Breast epithelium (tissue), 4 donors: ENCODE results near the gene FOXL1. TPM values are rescaled to one million over a fixed set of nuclear protein-coding genes. Genes with fewer than 3 reads are reported as not detected.

Source experiments
- DNase-seq, 2 donors: peaks; one replicate each; pipeline ENCODE4 v3.0.0-alpha.2; 2019; ENCODE audit warnings: low spot score in 2 of 2
- H3K27ac ChIP-seq, 2 donors: fragments of 200-600 bp; sonication (generic) in 1 of 2; one replicate each; pipeline ENCODE4 v1.5.1; 2016 to 2019; ENCODE audit warnings: mild to moderate bottlenecking in 1 of 2
- H3K27me3 ChIP-seq, 2 donors: fragments of 200-600 bp; sonication (generic) in 1 of 2; one replicate each; pipeline versions ENCODE4 v1.5.1 to v1.6.0; 2017 to 2019; ENCODE audit warnings: control low read depth in 1 of 2, mild to moderate bottlenecking in 1 of 2
- H3K36me3 ChIP-seq: fragments of 200-600 bp; one replicate; pipeline ENCODE4 v1.5.1; 2019
- H3K4me1 ChIP-seq, 2 donors: fragments of 200-600 bp; sonication (generic); one replicate each; pipeline ENCODE4 v1.5.1; 2016 to 2019; ENCODE audit warnings: control low read depth in 1 of 2
- H3K4me3 ChIP-seq, 3 donors: fragments of 200-600 bp; sonication (generic); 1 replicate in 2 of 3; 2 replicates in 1 of 3; pipeline ENCODE4 v1.5.1; 2016 to 2019; ENCODE audit warnings: mild to moderate bottlenecking in 3 of 3, moderate library complexity in 2 of 3
- H3K9me3 ChIP-seq, 2 donors: fragments of 200-600 bp; sonication (generic) in 1 of 2; one replicate each; pipeline ENCODE4 v1.5.1; 2016 to 2019; ENCODE audit warnings: control low read depth in 1 of 2
- POLR2A ChIP-seq: fragments of 450-650 bp; IDR thresholded peaks from one replicate; pipeline ENCODE4 v1.6.1; 2016; ENCODE audit warnings: antibody characterized with exemption, mild to moderate bottlenecking, moderate library complexity
- POLR2AphosphoS5 ChIP-seq, 3 donors: sonication (generic); formaldehyde crosslinking; IDR thresholded peaks; one replicate each; pipeline ENCODE4 v1.6.1; 2017; ENCODE audit warnings: antibody characterized with exemption in 3 of 3
- intact Hi-C: fragments of 100-400 bp; cut with DNase I; formaldehyde crosslinking; loops from one replicate; pipeline ENCODE4 v1.15.1; 2023; ENCODE audit warnings: low total_unique reads
- total RNA-seq, 3 donors: library from RNA; depleted of rRNA; stranded (reverse); fragments of >200 nt; gene quantifications; one replicate each; pipeline ENCODE4 v1.1.0, GENCODE V29; 2016
- TF ChIP-seq, protein P1 (sequence below), 3 donors: fragments of 450-650 bp; IDR thresholded peaks; one replicate each; pipeline ENCODE4 v1.5.1; 2016 to 2017; ENCODE audit warnings: antibody characterized with exemption in 3 of 3, mild to moderate bottlenecking in 3 of 3, moderate library complexity in 3 of 3

The FOXL1 gene
- total RNA-seq: 1 to 10 TPM in 1 of 3 donors, under 1 TPM in 2; 0.16 to 1.5 (median 0.98) TPM

DNA sequence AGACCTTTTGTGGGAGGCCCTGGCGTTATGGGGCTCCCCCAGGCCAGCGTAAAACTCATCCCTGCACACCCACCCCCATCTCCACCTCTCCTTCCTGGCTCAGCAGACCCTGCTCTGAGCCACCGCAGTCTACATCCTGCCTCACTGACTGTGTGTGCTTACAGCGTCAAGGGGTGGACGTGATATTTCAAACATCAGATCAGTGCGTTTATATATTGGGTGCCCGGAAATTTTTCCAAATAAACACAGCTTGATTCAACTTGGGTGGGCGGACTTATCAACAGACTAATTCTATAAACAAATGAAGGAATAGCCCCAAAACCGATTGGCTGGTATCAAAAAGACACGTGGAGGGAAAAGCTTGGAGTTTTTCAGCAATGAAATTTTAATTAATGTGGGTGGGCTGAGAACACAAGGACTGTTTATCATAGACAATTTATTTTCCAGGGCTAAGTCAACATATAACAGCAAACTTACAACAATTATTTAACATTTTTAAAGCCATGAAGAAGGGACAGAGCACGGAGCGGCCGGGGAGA is at the start of gene FOXL1:
FOXL1 (plus strand) TSS at position 489 of the 539 bp plus-strand sequence. CDS start 175 bp downstream, outside the sequence.
- intact Hi-C loops: no loop called here
- peaks cover 0 to 74% of the 10 kb centered on the region in 2 donors for H3K27me3 ChIP-seq
- H3K9me3 ChIP-seq: no peaks in the 10 kb centered on the region
- peak within 1 kb of the TSS in 1 of 2 donors; percentile 51 for H3K27ac ChIP-seq
- H3K4me1 ChIP-seq: no peaks in the 10 kb centered on the region
- no peak for DNase-seq
- TF ChIP-seq, protein P1, sequence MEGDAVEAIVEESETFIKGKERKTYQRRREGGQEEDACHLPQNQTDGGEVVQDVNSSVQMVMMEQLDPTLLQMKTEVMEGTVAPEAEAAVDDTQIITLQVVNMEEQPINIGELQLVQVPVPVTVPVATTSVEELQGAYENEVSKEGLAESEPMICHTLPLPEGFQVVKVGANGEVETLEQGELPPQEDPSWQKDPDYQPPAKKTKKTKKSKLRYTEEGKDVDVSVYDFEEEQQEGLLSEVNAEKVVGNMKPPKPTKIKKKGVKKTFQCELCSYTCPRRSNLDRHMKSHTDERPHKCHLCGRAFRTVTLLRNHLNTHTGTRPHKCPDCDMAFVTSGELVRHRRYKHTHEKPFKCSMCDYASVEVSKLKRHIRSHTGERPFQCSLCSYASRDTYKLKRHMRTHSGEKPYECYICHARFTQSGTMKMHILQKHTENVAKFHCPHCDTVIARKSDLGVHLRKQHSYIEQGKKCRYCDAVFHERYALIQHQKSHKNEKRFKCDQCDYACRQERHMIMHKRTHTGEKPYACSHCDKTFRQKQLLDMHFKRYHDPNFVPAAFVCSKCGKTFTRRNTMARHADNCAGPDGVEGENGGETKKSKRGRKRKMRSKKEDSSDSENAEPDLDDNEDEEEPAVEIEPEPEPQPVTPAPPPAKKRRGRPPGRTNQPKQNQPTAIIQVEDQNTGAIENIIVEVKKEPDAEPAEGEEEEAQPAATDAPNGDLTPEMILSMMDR (IDR thresholded peaks at IDR 0.05): no peak
- no peak for TF ChIP-seq POLR2A
- no peak for TF ChIP-seq POLR2AphosphoS5 (IDR thresholded peaks at IDR 0.05)
- H3K36me3 ChIP-seq: no peaks in the 10 kb centered on the region
- peak within 1 kb of the TSS; percentile 4 to 57 (median 23) for H3K4me3 ChIP-seq

DNA sequence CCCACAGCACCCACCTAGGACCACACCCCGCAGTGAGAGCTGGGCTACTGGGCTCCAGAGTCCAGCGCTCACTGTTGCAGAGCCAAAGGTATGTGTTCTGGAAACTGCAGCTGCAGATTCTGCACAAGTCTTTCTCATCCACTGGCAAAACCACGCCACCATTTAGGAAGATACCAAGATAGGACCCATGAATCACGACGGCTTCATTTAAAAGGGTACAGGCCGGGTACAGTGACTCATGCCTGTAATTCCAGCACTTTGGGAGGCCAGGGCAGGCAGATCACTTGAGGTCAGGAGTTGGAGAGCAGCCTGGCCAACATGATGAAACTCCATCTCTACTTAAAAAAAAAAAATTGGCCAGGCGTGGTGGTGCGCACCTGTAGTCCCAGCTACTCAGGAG is 49.2 kb upstream of the FOXL1 start:
- no peak overlapping the region for H3K27ac ChIP-seq
- no peaks in the 10 kb centered on the region for H3K36me3 ChIP-seq
- no peak for DNase-seq
- H3K4me1 ChIP-seq: no peaks in the 10 kb centered on the region
- no peak overlapping the region for H3K4me3 ChIP-seq
- no peaks in the 10 kb centered on the region for H3K27me3 ChIP-seq
- intact Hi-C loops: no loop called here
- no peaks in the 10 kb centered on the region for H3K9me3 ChIP-seq
- TF ChIP-seq POLR2AphosphoS5 (IDR thresholded peaks at IDR 0.05) (no peak), POLR2A (no peak)
- TF ChIP-seq, protein P1 (IDR thresholded peaks at IDR 0.05): no peak

DNA sequence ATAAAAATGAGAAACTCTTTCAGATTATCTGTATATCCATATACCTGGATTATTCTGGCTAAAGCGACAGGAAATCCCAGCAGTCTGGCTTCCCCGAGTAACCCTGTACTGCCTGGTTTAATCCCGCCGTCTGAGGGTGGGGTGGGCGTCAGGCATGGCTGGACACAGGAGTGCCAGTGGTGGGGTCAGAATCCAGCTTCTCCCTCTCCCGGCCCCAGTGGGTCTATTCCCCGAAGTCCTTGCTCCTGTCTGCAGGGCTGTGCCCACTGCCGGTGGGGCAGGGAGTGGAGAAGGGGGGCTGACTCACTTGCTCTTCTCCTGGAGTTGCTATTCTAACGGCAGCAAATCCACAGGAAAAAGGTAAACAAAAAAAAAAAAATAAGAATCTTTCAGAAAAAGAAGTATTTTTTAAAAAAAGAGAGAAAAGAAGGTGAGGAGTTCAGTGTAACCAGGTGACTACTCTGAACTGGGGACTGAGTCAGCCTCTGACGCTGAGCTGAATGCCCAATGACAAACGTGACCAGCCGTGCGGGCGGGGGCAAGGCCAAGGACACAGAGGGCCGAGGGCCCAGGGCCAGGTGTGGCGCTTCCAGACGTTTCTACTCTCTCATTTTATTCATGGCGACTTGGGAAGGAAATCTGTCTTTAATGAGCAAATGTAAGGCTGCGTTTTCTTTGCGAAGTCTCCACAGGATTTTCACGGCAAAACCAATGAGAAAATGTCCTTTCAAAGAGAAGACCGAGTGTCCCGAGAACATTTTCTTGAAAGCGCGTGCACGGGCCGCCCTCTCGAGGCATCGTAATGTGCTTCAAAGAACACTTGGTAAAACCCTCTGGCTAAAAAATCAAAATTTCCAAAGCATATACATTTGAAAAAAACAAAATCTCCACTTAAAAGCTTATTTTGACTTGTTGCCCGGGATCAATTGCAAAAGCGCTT is 47.8 kb upstream of the FOXL1 start:
- Histone ChIP-seq H3K27me3 (no peaks in the 10 kb centered on the region), H3K4me3 (no peak overlapping the region), H3K4me1 (no peaks in the 10 kb centered on the region), H3K9me3 (no peaks in the 10 kb centered on the region), H3K27ac (no peak overlapping the region), H3K36me3 (no peaks in the 10 kb centered on the region)
- TF ChIP-seq POLR2A (no peak), POLR2AphosphoS5 (IDR thresholded peaks at IDR 0.05) (no peak)
- TF ChIP-seq, protein P1 (IDR thresholded peaks at IDR 0.05): no peak
- no peak for DNase-seq
- intact Hi-C loops: no loop called here

DNA sequence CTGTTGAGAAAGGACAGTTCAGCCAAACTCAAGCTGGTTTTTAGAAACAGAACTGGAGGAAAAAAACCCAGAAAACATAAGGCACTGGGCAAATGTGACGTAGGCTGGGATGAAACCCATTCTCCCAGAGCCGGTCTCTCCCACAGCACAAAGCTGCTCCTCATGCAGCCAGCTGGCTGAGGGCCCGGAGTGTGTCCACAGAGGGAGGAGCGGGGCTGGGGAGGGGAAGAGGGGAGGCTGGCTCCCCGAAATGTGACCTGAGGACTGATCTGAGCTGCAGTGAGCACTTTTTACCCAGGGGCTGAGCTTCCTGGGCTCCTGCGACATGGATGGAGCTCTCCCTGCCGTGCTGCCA is 47.2 kb upstream of the FOXL1 start:
- no peak for DNase-seq
- no peak overlapping the region for H3K4me3 ChIP-seq
- H3K4me1 ChIP-seq: no peaks in the 10 kb centered on the region
- no peaks in the 10 kb centered on the region for H3K9me3 ChIP-seq
- H3K27me3 ChIP-seq: no peaks in the 10 kb centered on the region
- TF ChIP-seq POLR2AphosphoS5 (IDR thresholded peaks at IDR 0.05) (no peak), POLR2A (no peak)
- TF ChIP-seq, protein P1 (IDR thresholded peaks at IDR 0.05): no peak
- intact Hi-C loops: no loop called here
- H3K36me3 ChIP-seq: no peaks in the 10 kb centered on the region
- no peak overlapping the region for H3K27ac ChIP-seq
